K562 (cell line): Measurements from ENCODE around the gene ZNRF3. TPM values are rescaled to one million over a fixed set of nuclear protein-coding genes. Genes with fewer than 3 reads are reported as not detected.

Experiments used
- ATAC-seq: fragments of 200-7000 bp; cut with Tn5 transposase; 3 replicates; pipeline ENCODE4 v1.9.1; 2020; ENCODE audit warnings: moderate library complexity
- BruUV-seq: library from RNA; stranded (reverse); fragments of 400-500 nt; replicated peaks from 2 replicates; lab custom pipeline; 2021; lab: Mats Ljungman, UMichigan
- CTCF ChIA-PET: fragments of 300-600 bp; formaldehyde crosslinking; extraction: SDS; loops from one replicate; lab custom pipeline; 2021; ENCODE audit warnings: low intra/inter-chr PET ratio; lab: Yijun Ruan, JAX
- POLR2A ChIA-PET: fragments of 300-600, 350-650 bp; sonication (Branson Sonifier 250); formaldehyde crosslinking; extraction: SDS; loops from one replicate; lab custom pipeline; 2021; ENCODE audit warnings: antibody characterized with exemption, inconsistent platforms; lab: Yijun Ruan, JAX
- DNase-seq, 4 experiments: peaks; one replicate each; pipeline versions ENCODE4 v3.0.0 to v3.0.0-alpha.2; 2011 to 2018; ENCODE audit warnings: low spot score in 3 of 4, mixed read lengths in 3 of 4; ENCODE audit errors: extremely low read depth in 1 of 4
- FAIRE-seq: peaks from 2 replicates; lab custom pipeline; 2011; peaks lifted over from hg19 to GRCh38; lab: Jason Lieb, UNC
- H2AFZ ChIP-seq: 2 replicates; pipeline ENCODE4 v1.6.0; 2011; ENCODE audit warnings: low read depth, low read length, control low read depth, inconsistent platforms
- H3K27ac ChIP-seq: fragments of 200-600 bp; 3 replicates; pipeline ENCODE4 v1.8.0; 2011; ENCODE audit warnings: low read depth, mild to moderate bottlenecking, control low read depth, inconsistent platforms, low read length, moderate library complexity, mixed read lengths; ENCODE audit errors: extremely low read depth
- H3K27me3 ChIP-seq, 2 experiments: fragments of 300-600 bp in 1 of 2; 2 replicates in 1 of 2; 3 replicates in 1 of 2; pipeline versions ENCODE4 v1.6.0 to v1.8.0; 2011; ENCODE audit warnings: inconsistent platforms in 2 of 2, low read length in 2 of 2, mild to moderate bottlenecking in 1 of 2, mixed read lengths in 1 of 2, moderate library complexity in 1 of 2; ENCODE audit not compliant: control insufficient read depth in 2 of 2, insufficient read depth in 2 of 2
- H3K36me3 ChIP-seq: fragments of 300-600 bp; 3 replicates; pipeline ENCODE4 v1.8.0; 2011; ENCODE audit warnings: mild to moderate bottlenecking, low read length, inconsistent platforms; ENCODE audit not compliant: control insufficient read depth, insufficient read depth
- H3K4me1 ChIP-seq, 2 experiments: fragments of 200-600 bp in 1 of 2; replicated peaks in 1 of 2; 2 replicates in 1 of 2; 3 replicates in 1 of 2; pipeline versions ENCODE4 v1.5.1 to v1.8.0; 2011; ENCODE audit warnings: inconsistent platforms in 2 of 2, low read length in 2 of 2, mild to moderate bottlenecking in 1 of 2, mixed read lengths in 1 of 2, moderate library complexity in 1 of 2; ENCODE audit not compliant: control insufficient read depth in 2 of 2, insufficient read depth in 2 of 2
- H3K4me2 ChIP-seq: 2 replicates; pipeline ENCODE4 v1.6.1; 2011; ENCODE audit warnings: low read length, control low read depth, inconsistent platforms, mixed read lengths; ENCODE audit not compliant: insufficient read depth
- H3K4me3 ChIP-seq: fragments of 200-600 bp; sonication (generic), shearing (Covaris generic); 2 replicates; pipeline ENCODE4 v1.5.1; 2016; ENCODE audit warnings: control low read depth, inconsistent platforms
- H3K79me2 ChIP-seq: fragments of 200-600 bp; 3 replicates; pipeline ENCODE4 v1.8.0; 2011; ENCODE audit warnings: low read length, inconsistent platforms; ENCODE audit not compliant: control insufficient read depth, insufficient read depth
- H3K9ac ChIP-seq, 2 experiments: 2 replicates each; pipeline versions ENCODE4 v1.6.0 to v1.6.1; 2011; ENCODE audit warnings: low read depth in 2 of 2, low read length in 2 of 2, control low read depth in 1 of 2, inconsistent platforms in 1 of 2, mild to moderate bottlenecking in 1 of 2, mixed read lengths in 1 of 2; ENCODE audit not compliant: insufficient read depth in 1 of 2
- H3K9me1 ChIP-seq: one replicate; pipeline ENCODE4 v1.6.0; 2011; ENCODE audit warnings: inconsistent platforms, mild to moderate bottlenecking, low read length, moderate library complexity; ENCODE audit not compliant: control insufficient read depth, insufficient read depth
- H3K9me3 ChIP-seq: replicated peaks from 2 replicates; pipeline ENCODE4 v1.5.1; 2011; ENCODE audit warnings: low read depth, low read length, inconsistent platforms; ENCODE audit not compliant: control insufficient read depth, insufficient read depth
- H4K20me1 ChIP-seq: replicated peaks from 2 replicates; pipeline ENCODE4 v1.6.1; 2011; ENCODE audit warnings: low read length, inconsistent platforms, mixed read lengths; ENCODE audit not compliant: control insufficient read depth, insufficient read depth
- ETV1 ChIP-seq: fragments of 450-650 bp; conservative IDR thresholded peaks from 2 replicates; pipeline ENCODE4 v1.6.1; 2016; ENCODE audit warnings: missing genetic modification characterization, control low read depth, low read depth, missing compliant biosample characterization
- FOXJ3 ChIP-seq: sonication (generic); formaldehyde crosslinking; IDR thresholded peaks from 2 replicates; pipeline ENCODE4 v1.4.0; 2020; ENCODE audit warnings: mild to moderate bottlenecking, missing genetic modification reagents
- KDM2B ChIP-seq: fragments of 250-450 bp; sonication (Bioruptor Pico); IDR thresholded peaks from 2 replicates; pipeline ENCODE4 v1.8.0; 2021; ENCODE audit warnings: mild to moderate bottlenecking, moderate library complexity
- MAFG ChIP-seq: fragments of 450-650 bp; conservative IDR thresholded peaks from 2 replicates; pipeline ENCODE4 v1.6.1; 2016; ENCODE audit warnings: missing genetic modification characterization, missing compliant biosample characterization
- MEIS2 ChIP-seq: fragments of 450-650 bp; IDR thresholded peaks from 2 replicates; pipeline ENCODE4 v1.6.1; 2014; ENCODE audit warnings: mild to moderate bottlenecking; ENCODE audit not compliant: partially characterized antibody
- MTA2 ChIP-seq: fragments of 450-650 bp; IDR thresholded peaks from 2 replicates; pipeline ENCODE4 v1.6.1; 2016; ENCODE audit warnings: low read depth
- NCOA4 ChIP-seq: fragments of 450-650 bp; IDR thresholded peaks from 2 replicates; pipeline ENCODE4 v1.6.1; 2018; ENCODE audit warnings: mild to moderate bottlenecking; ENCODE audit not compliant: partially characterized antibody
- NR3C1 ChIP-seq: sonication (generic); formaldehyde crosslinking; IDR thresholded peaks from 2 replicates; pipeline ENCODE4 v1.8.1; 2022; ENCODE audit warnings: missing genetic modification reagents
- PBX2 ChIP-seq, 2 experiments: IDR thresholded peaks in 1 of 2; conservative IDR thresholded peaks in 1 of 2; 2 replicates each; pipeline ENCODE4 v1.6.1; 2016; ENCODE audit warnings: low read depth in 2 of 2, mild to moderate bottlenecking in 1 of 2, missing compliant biosample characterization in 1 of 2, missing genetic modification characterization in 1 of 2, moderate library complexity in 1 of 2
- TCF7L2 ChIP-seq: fragments of 150-350 bp; IDR thresholded peaks from 2 replicates; pipeline ENCODE4 v1.6.1; 2016; ENCODE audit warnings: low read depth, mild to moderate bottlenecking, low read length, moderate library complexity
- ZNF3 ChIP-seq: fragments of 250-450 bp; sonication (Bioruptor Pico); IDR thresholded peaks from 2 replicates; pipeline ENCODE4 v1.5.0; 2021; ENCODE audit warnings: mild to moderate bottlenecking, moderate library complexity
- ZNF41 ChIP-seq: fragments of 250-450 bp; sonication (Bioruptor Pico); conservative IDR thresholded peaks from 2 replicates; pipeline ENCODE4 v1.4.0; 2020; ENCODE audit warnings: mild to moderate bottlenecking
- ZNF436 ChIP-seq: fragments of 250-450, 450-650 bp; sonication (Bioruptor Pico); formaldehyde crosslinking; IDR thresholded peaks from 2 replicates; pipeline ENCODE4 v1.7.0; 2020; ENCODE audit warnings: mild to moderate bottlenecking
- ZNF785 ChIP-seq: fragments of 250-450 bp; sonication (Bioruptor Pico); IDR thresholded peaks from 2 replicates; pipeline ENCODE4 v1.4.0; 2020; ENCODE audit warnings: mild to moderate bottlenecking
- WGBS: fragments of 100-300 bp; shearing (Covaris generic); methylation state at CpG from one replicate; pipeline ENCODE4 v1.1.6; 2016; ENCODE audit warnings: low coverage, mixed read lengths; ENCODE audit not compliant: insufficient coverage; ENCODE audit errors: missing lambda C conversion rate; 5-methylcytosine and 5-hydroxymethylcytosine counted together
- in situ Hi-C: fragments of 300-500 bp; cut with MboI; formaldehyde crosslinking; loops from 4 replicates; pipeline ENCODE4 v1.15.0; 2018; ENCODE audit warnings: inconsistent platforms, mixed read lengths
- intact Hi-C: fragments of 100-400 bp; cut with micrococcal nuclease; formaldehyde crosslinking; loops from 2 replicates; pipeline ENCODE4 v1.14.2; 2022
- polyA plus RNA-seq, 8 experiments: library from polyadenylated mRNA; depleted of rRNA in 4 of 8; stranded (reverse) in 5 of 8; unstranded in 3 of 8; fragments of >200 nt; fragmentation: Nextera tagmentation in 2 of 8; fragmentation: Illumina TruSeq in 1 of 8; extraction: Ambion mirVana in 2 of 8; extraction: Trizol in 1 of 8; gene quantifications; 2 replicates each; pipeline versions ENCODE4 v1.2.1 to v1.2.3, GENCODE V29; 2011 to 2014; ENCODE audit warnings: inconsistent platforms in 1 of 8, missing spikeins in 1 of 8
- total RNA-seq, 7 experiments: library from RNA; depleted of rRNA in 6 of 7; stranded (reverse); fragments of >200 nt in 6 of 7; fragmentation: Illumina TruSeq in 2 of 7; extraction: Trizol in 2 of 7; gene quantifications; 2 replicates each; pipeline versions ENCODE4 v1.2.1 to v1.2.3, GENCODE V29; 2011 to 2021; ENCODE audit warnings: low replicate concordance in 1 of 7
- TF ChIP-seq, protein P1 (sequence below): fragments of 450-650 bp; IDR thresholded peaks from 2 replicates; pipeline ENCODE4 v1.6.1; 2016
- TF ChIP-seq, protein P2 (sequence below): sonication (generic); formaldehyde crosslinking; IDR thresholded peaks from 2 replicates; pipeline ENCODE4 v1.9.0; 2022; ENCODE audit warnings: mild to moderate bottlenecking, missing genetic modification reagents

The ZNRF3 gene
- total and polyA plus RNA-seq, 9 of the 15 experiments (the other 6 are each of a cell fraction or from before 2014, with no cell fraction given) = 0.41 to 5.9 (median 1.7) TPM

DNA sequence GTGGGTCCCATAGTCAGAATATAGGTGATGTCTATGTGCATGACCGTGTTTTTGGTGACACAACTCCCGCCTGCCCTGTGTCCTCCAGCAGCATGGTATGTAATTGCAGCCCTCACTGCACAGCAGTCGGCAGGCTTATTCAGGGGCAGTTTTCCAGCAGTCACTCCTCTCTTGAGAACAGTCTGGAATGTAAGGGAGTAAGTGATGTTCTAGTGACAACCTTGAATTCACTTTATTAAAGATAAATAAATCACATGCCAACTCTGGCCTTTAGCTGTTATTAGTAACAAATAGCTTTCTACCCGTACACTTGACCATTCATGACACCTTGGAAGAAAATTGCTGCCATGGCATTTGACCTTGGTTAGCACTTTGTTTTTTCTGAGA is 27.9 kb downstream of the ZNRF3 start (continued):
- TF ChIP-seq FOXJ3 (CRISPR knock-in tag) (no peak), TCF7L2 (no peak), ZNF41 (no peak)

DNA sequence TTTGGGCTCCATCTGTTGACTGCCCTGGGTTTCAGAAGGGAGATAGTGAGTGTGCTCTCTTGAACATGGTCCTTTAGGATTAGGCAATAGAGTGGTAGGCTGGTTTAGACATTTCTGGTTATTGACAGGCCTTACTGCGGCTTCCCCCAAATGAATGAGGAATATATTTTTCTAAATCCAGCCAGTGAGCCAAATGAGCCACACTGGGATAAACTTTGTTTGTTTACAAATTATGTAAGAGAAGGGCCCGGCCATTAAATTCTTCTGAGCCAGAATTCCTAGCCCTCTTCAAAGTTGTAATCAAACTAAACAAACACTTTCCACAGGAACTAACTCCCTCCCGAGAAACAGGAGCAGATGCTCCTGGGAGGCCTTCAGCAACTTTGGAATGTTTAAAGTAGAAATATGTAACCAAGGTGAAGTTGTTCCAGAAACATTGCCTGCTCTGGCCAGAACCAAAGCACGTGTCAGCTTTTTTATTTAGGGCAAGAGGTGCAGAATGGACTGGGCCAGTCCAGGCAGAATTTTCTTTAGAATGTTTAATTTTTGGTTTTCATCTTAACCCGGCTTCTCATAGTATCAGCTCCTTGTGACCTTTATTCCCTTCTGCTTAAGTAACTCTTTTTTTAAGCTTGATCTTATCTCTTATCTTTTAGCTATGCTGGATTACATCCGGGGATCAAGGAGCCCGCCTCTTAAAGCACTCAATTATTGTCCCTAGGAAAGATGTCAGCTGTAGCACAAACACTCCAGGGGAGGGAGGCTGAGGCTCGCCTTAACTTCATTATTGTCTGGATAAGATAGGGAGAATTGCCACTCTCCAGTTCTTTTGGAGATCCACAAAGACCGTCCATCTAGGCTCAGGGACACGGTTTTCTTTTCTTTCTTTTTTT is 28.7 kb downstream of the ZNRF3 start:
- no peaks in the 10 kb centered on the region for H3K27me3 ChIP-seq
- no peak overlapping the region for H3K4me3 ChIP-seq
- no peak overlapping the region for H3K4me2 ChIP-seq
- WGBS = 41% methylated on average over 6 of the region's 10 CpGs
- H3K9me1 ChIP-seq = no peaks in the 10 kb centered on the region
- CTCF ChIA-PET = no interaction called here
- no peak overlapping the region for H3K9ac ChIP-seq
- DNase-seq (peak in 1 of 4 experiments; percentile 11), ATAC-seq (no peak), FAIRE-seq (no peak)
- in situ Hi-C loops = no loop called here
- no peaks in the 10 kb centered on the region for H3K36me3 ChIP-seq
- peaks cover 8% of the 10 kb centered on the region; the same call in 1 of the 2 replicates for H4K20me1 ChIP-seq
- H3K9me3 ChIP-seq = no peaks in the 10 kb centered on the region
- H2AFZ ChIP-seq = no peak overlapping the region
- no TSS peak for BruUV-seq
- H3K4me1 ChIP-seq = peaks cover 3% of the 10 kb centered on the region in 2 experiments; a peak in 2 of 5 replicates
- intact Hi-C loops = no loop called here
- peaks cover 16% of the 10 kb centered on the region for H3K79me2 ChIP-seq
- POLR2A ChIA-PET = no interaction called here
- H3K27ac ChIP-seq = no peak overlapping the region
- TF ChIP-seq, protein P1, sequence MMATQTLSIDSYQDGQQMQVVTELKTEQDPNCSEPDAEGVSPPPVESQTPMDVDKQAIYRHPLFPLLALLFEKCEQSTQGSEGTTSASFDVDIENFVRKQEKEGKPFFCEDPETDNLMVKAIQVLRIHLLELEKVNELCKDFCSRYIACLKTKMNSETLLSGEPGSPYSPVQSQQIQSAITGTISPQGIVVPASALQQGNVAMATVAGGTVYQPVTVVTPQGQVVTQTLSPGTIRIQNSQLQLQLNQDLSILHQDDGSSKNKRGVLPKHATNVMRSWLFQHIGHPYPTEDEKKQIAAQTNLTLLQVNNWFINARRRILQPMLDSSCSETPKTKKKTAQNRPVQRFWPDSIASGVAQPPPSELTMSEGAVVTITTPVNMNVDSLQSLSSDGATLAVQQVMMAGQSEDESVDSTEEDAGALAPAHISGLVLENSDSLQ = 0 out of 2 replicates have a peak, but pooled peaks have one; percentile 23
- TF ChIP-seq ETV1 (tag) (peak; percentile 31; the same call in 1 of the 2 replicates), NCOA4 (no peak), ZNF436 (CRISPR knock-in tag) (no peak), PBX2 (CRISPR knock-in tag; IDR thresholded peaks at IDR 0.05; ENCODE audit: low read depth) (no peak), PBX2 (tag; conservative IDR thresholded peaks at IDR 0.05; ENCODE audit: low read depth) (peak; percentile 25; the same call in 1 of the 2 replicates), ZNF785 (no peak), ZNF3 (CRISPR knock-in tag) (no peak), MTA2 (no peak), MEIS2 (peak; percentile 41), NR3C1 (CRISPR knock-in tag) (no peak), KDM2B (CRISPR knock-in tag) (no peak), MAFG (tag) (no peak)
- TF ChIP-seq, protein P2, sequence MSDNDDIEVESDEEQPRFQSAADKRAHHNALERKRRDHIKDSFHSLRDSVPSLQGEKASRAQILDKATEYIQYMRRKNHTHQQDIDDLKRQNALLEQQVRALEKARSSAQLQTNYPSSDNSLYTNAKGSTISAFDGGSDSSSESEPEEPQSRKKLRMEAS (CRISPR knock-in tag) = no peak
